Caco-2 (cell line): ENCODE data around the gene NXPH2. TPM values are rescaled to one million over a fixed set of nuclear protein-coding genes. Genes with fewer than 3 reads are reported as not detected.

ENCODE experiments used
- BruUV-seq: library from RNA; stranded (reverse); fragments of 400-500 nt; replicated peaks from 2 replicates; lab custom pipeline; 2021; lab: Mats Ljungman, UMichigan
- CTCF ChIA-PET: fragments of 300-600 bp; sonication (Branson Sonifier 250); formaldehyde crosslinking; loops from one replicate; lab custom pipeline; 2022; ENCODE audit warnings: antibody characterized with exemption; lab: Charles Lee
- POLR2A ChIA-PET: fragments of 300-600 bp; sonication (Branson Sonifier 250); formaldehyde crosslinking; loops from one replicate; lab custom pipeline; 2022; ENCODE audit warnings: antibody characterized with exemption; lab: Charles Lee
- DNase-seq, 2 experiments: peaks; one replicate each; pipeline versions ENCODE4 v3.0.0 to v3.0.0-alpha.2; 2020 to 2022
- H3K27me3 ChIP-seq: replicated peaks from 2 replicates; pipeline ENCODE4 v1.6.0; 2011; ENCODE audit warnings: low read length; ENCODE audit not compliant: control insufficient read depth, insufficient read depth
- H3K36me3 ChIP-seq: 2 replicates; pipeline ENCODE4 v1.5.1; 2011; ENCODE audit warnings: low read length; ENCODE audit not compliant: control insufficient read depth, insufficient read depth
- H3K4me1 ChIP-seq: fragments of 250-450 bp; sonication (Bioruptor Pico); 2 replicates; pipeline ENCODE4 v1.5.1; 2020; ENCODE audit warnings: mild to moderate bottlenecking
- H3K4me3 ChIP-seq: 2 replicates; pipeline ENCODE4 v1.5.1; 2011; ENCODE audit warnings: low read depth, mild to moderate bottlenecking, control low read depth, low read length
- H3K9me3 ChIP-seq: fragments of 250-450 bp; sonication (Bioruptor Pico); 2 replicates; pipeline ENCODE4 v1.5.1; 2020; ENCODE audit warnings: mild to moderate bottlenecking, moderate library complexity
- H3K27ac Mint-ChIP-seq: one replicate; pipeline ENCODE4 v1.8.0; 2022; ENCODE audit warnings: mixed read lengths; ENCODE audit not compliant: unreplicated experiment
- H3K27me3 Mint-ChIP-seq: one replicate; pipeline ENCODE4 v1.8.0; 2022; ENCODE audit warnings: mixed read lengths; ENCODE audit not compliant: insufficient read depth, unreplicated experiment
- H3K36me3 Mint-ChIP-seq: one replicate; pipeline ENCODE4 v1.8.0; 2022; ENCODE audit warnings: mild to moderate bottlenecking, mixed read lengths; ENCODE audit not compliant: insufficient read depth, unreplicated experiment
- H3K4me1 Mint-ChIP-seq: one replicate; pipeline ENCODE4 v1.8.0; 2022; ENCODE audit warnings: low read depth, mixed read lengths; ENCODE audit not compliant: unreplicated experiment
- H3K4me3 Mint-ChIP-seq: one replicate; pipeline ENCODE4 v1.8.0; 2022; ENCODE audit warnings: mild to moderate bottlenecking, moderate library complexity, mixed read lengths; ENCODE audit not compliant: unreplicated experiment
- H3K9me3 Mint-ChIP-seq: one replicate; pipeline ENCODE4 v1.8.0; 2022; ENCODE audit warnings: mixed read lengths; ENCODE audit not compliant: unreplicated experiment
- intact Hi-C: fragments of 100-400 bp; cut with micrococcal nuclease; formaldehyde crosslinking; loops from one replicate; pipeline ENCODE4 v1.10.0; 2022; ENCODE audit not compliant: unreplicated experiment
- total RNA-seq: library from RNA; stranded (reverse); gene quantifications from 2 replicates; pipeline ENCODE4 v1.2.3, GENCODE V29; 2022
- TF ChIP-seq, protein P1 (sequence below), 2 experiments: fragments of 200-600 bp in 1 of 2; IDR thresholded peaks; 1 replicate in 1 of 2; 2 replicates in 1 of 2; pipeline versions ENCODE4 v1.5.1 to v1.8.0; 2011 to 2022; ENCODE audit warnings: antibody characterized with exemption in 1 of 2, control low read depth in 1 of 2, inconsistent platforms in 1 of 2, low read depth in 1 of 2, low read length in 1 of 2, mild to moderate bottlenecking in 1 of 2, moderate library complexity in 1 of 2; ENCODE audit not compliant: insufficient read depth in 1 of 2, severe bottlenecking in 1 of 2, unreplicated experiment in 1 of 2

The NXPH2 gene
- total RNA-seq, 1 experiment from 2014 or later: not detected

DNA sequence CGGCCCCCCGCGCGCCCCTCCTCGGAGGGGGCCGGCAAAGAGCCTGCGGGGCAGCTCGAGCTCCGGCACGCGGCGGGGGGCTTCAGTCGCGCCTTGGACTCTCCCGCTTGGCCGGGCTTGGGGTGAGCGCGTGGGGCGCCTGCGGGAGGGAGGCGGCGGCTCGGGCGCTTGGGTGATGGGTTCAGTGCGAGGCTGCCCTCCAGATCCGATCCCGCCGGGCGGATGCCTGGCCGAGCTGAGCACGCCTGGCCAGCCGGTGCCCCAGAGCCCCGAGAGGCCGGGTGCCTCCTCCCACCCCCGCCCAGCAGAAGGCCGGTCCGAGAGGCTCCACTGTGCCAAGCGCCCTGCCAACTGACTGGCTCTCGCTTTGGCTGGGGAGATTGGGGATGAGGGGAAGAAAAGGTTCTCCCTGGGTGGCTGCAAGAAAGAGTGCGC, 273 bp upstream of the NXPH2 start:
- TF ChIP-seq, protein P1, sequence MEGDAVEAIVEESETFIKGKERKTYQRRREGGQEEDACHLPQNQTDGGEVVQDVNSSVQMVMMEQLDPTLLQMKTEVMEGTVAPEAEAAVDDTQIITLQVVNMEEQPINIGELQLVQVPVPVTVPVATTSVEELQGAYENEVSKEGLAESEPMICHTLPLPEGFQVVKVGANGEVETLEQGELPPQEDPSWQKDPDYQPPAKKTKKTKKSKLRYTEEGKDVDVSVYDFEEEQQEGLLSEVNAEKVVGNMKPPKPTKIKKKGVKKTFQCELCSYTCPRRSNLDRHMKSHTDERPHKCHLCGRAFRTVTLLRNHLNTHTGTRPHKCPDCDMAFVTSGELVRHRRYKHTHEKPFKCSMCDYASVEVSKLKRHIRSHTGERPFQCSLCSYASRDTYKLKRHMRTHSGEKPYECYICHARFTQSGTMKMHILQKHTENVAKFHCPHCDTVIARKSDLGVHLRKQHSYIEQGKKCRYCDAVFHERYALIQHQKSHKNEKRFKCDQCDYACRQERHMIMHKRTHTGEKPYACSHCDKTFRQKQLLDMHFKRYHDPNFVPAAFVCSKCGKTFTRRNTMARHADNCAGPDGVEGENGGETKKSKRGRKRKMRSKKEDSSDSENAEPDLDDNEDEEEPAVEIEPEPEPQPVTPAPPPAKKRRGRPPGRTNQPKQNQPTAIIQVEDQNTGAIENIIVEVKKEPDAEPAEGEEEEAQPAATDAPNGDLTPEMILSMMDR (IDR thresholded peaks at IDR 0.05; ENCODE audit: insufficient read depth in 1 of 2, low read depth in 1 of 2, low read length in 1 of 2, severe bottlenecking in 1 of 2, unreplicated experiment in 1 of 2): no peak
- POLR2A ChIA-PET: no interaction called here
- no peak overlapping the region for H3K4me3 Mint-ChIP-seq
- H3K9me3 Mint-ChIP-seq: peaks cover 27% of the 10 kb centered on the region
- peaks cover 15% of the 10 kb centered on the region for H3K4me1 Mint-ChIP-seq
- peaks cover 15% of the 10 kb centered on the region for H3K4me1 ChIP-seq
- BruUV-seq: no TSS peak
- intact Hi-C loops: no loop called here
- peaks cover 9% of the 10 kb centered on the region; the same call in 1 of the 2 replicates for H3K9me3 ChIP-seq
- no peaks in the 10 kb centered on the region for H3K36me3 ChIP-seq
- DNase-seq: no peak
- H3K27me3 ChIP-seq: no peaks in the 10 kb centered on the region
- H3K27me3 Mint-ChIP-seq: no peaks in the 10 kb centered on the region
- H3K27ac Mint-ChIP-seq: no peak overlapping the region
- no peak overlapping the region for H3K4me3 ChIP-seq
- H3K36me3 Mint-ChIP-seq: peaks cover 12% of the 10 kb centered on the region
- CTCF ChIA-PET: no interaction called here

GRCh38 chr2:138779406-138779780, 797 bp downstream of the NXPH2 start:
- Mint-ChIP-seq H3K27ac (peak overlapping the region; percentile 88), H3K27me3 (no peaks in the 10 kb centered on the region), H3K4me1 (peaks cover 15% of the 10 kb centered on the region), H3K36me3 (peaks cover 12% of the 10 kb centered on the region), H3K4me3 (no peak overlapping the region), H3K9me3 (peaks cover 27% of the 10 kb centered on the region)
- BruUV-seq: no TSS peak
- H3K36me3 ChIP-seq: no peaks in the 10 kb centered on the region
- peaks cover 9% of the 10 kb centered on the region; the same call in 1 of the 2 replicates for H3K9me3 ChIP-seq
- intact Hi-C loops: loop anchor here (2.0 kb wide), 1 partner anchor 285 kb away; no protein-coding TSS in a partner anchor
- TF ChIP-seq, protein P1 (IDR thresholded peaks at IDR 0.05; ENCODE audit: insufficient read depth in 1 of 2, low read depth in 1 of 2, low read length in 1 of 2, severe bottlenecking in 1 of 2, unreplicated experiment in 1 of 2): no peak
- ChIA-PET CTCF (no interaction called here), POLR2A (no interaction called here)
- no peak for DNase-seq
- H3K27me3 ChIP-seq: no peaks in the 10 kb centered on the region
- no peak overlapping the region for H3K4me3 ChIP-seq
- peaks cover 15% of the 10 kb centered on the region for H3K4me1 ChIP-seq

GRCh38 chr2:138777996-138778395, 2.2 kb downstream of the NXPH2 start:
- intact Hi-C loops: loop anchor here (1.0 to 2.0 kb wide), 2 partner anchors 53 to 283 kb away; no protein-coding TSS in a partner anchor
- Mint-ChIP-seq H3K9me3 (peaks cover 25% of the 10 kb centered on the region), H3K27me3 (no peaks in the 10 kb centered on the region), H3K4me1 (peaks cover 15% of the 10 kb centered on the region), H3K4me3 (no peak overlapping the region), H3K36me3 (peaks cover 12% of the 10 kb centered on the region), H3K27ac (peak overlapping the region; percentile 88)
- DNase-seq: peak; percentile 71 to 78
- no TSS peak for BruUV-seq
- no peak overlapping the region for H3K4me3 ChIP-seq
- no peaks in the 10 kb centered on the region for H3K27me3 ChIP-seq
- TF ChIP-seq, protein P1 (IDR thresholded peaks at IDR 0.05; ENCODE audit: insufficient read depth in 1 of 2, low read depth in 1 of 2, low read length in 1 of 2, severe bottlenecking in 1 of 2, unreplicated experiment in 1 of 2): peak in 1 of 2 experiments; percentile 7
- ChIA-PET POLR2A (no interaction called here), CTCF (interaction anchor here (0.7 to 1.8 kb wide), 3 partner anchors 9 to 868 kb away, joined by 3 to 5 read pairs (median 4); no protein-coding TSS in a partner anchor)
- H3K36me3 ChIP-seq: no peaks in the 10 kb centered on the region
- H3K9me3 ChIP-seq: peaks cover 9% of the 10 kb centered on the region; the same call in 1 of the 2 replicates
- peaks cover 15% of the 10 kb centered on the region for H3K4me1 ChIP-seq
